Trophoblast cell (in vitro differentiated cells and primary cell): ENCODE measurements around the gene SELENOO. TPM values are rescaled to one million over a fixed set of nuclear protein-coding genes. Genes with fewer than 3 reads are reported as not detected.

Source experiments
- DNase-seq, 2 donors: peaks; one replicate each; pipeline ENCODE4 v3.0.0-alpha.2; 2016
- H2AFZ ChIP-seq: 2 replicates; pipeline ENCODE4 v1.6.1; 2013; ENCODE audit warnings: low read length, moderate library complexity, mild to moderate bottlenecking; ENCODE audit not compliant: insufficient read depth, poor library complexity
- H2AK5ac ChIP-seq: 2 replicates; pipeline ENCODE4 v1.6.1; 2013; ENCODE audit warnings: mild to moderate bottlenecking, low read length
- H2BK120ac ChIP-seq: 2 replicates; pipeline ENCODE4 v1.6.1; 2013; ENCODE audit warnings: low read length, mild to moderate bottlenecking, moderate library complexity; ENCODE audit not compliant: insufficient read depth, poor library complexity
- H2BK12ac ChIP-seq: 2 replicates; pipeline ENCODE4 v1.6.1; 2013; ENCODE audit warnings: mild to moderate bottlenecking, low read length, moderate library complexity
- H2BK5ac ChIP-seq: 2 replicates; pipeline ENCODE4 v1.6.1; 2013; ENCODE audit warnings: low read length, low read depth, moderate library complexity, mild to moderate bottlenecking; ENCODE audit not compliant: poor library complexity
- H3K14ac ChIP-seq: 2 replicates; pipeline ENCODE4 v1.6.1; 2013; ENCODE audit warnings: mild to moderate bottlenecking, low read length
- H3K18ac ChIP-seq: 2 replicates; pipeline ENCODE4 v1.6.1; 2013; ENCODE audit warnings: mild to moderate bottlenecking, low read length
- H3K23ac ChIP-seq: 2 replicates; pipeline ENCODE4 v1.6.1; 2013; ENCODE audit warnings: low read length
- H3K27ac ChIP-seq: 2 replicates; pipeline ENCODE4 v1.5.1; 2013; ENCODE audit warnings: low read depth, mild to moderate bottlenecking, inconsistent platforms, low read length, moderate library complexity
- H3K27me3 ChIP-seq: 2 replicates; pipeline ENCODE4 v1.6.1; 2013; ENCODE audit warnings: inconsistent platforms, mild to moderate bottlenecking, low read length, moderate library complexity; ENCODE audit not compliant: insufficient read depth
- H3K36me3 ChIP-seq, 2 experiments: 1 replicate in 1 of 2; 2 replicates in 1 of 2; pipeline ENCODE4 v1.6.1; 2013; ENCODE audit warnings: low read length in 2 of 2, mild to moderate bottlenecking in 2 of 2, moderate library complexity in 1 of 2; ENCODE audit not compliant: insufficient read depth in 2 of 2, control insufficient read depth in 1 of 2
- H3K4ac ChIP-seq: 2 replicates; pipeline ENCODE4 v1.6.1; 2013; ENCODE audit warnings: low read depth, mild to moderate bottlenecking, low read length, moderate library complexity
- H3K4me1 ChIP-seq, 2 experiments: 1 replicate in 1 of 2; 2 replicates in 1 of 2; pipeline ENCODE4 v1.6.1; 2013; ENCODE audit warnings: low read length in 2 of 2, mild to moderate bottlenecking in 2 of 2, moderate library complexity in 1 of 2; ENCODE audit not compliant: insufficient read depth in 2 of 2, control insufficient read depth in 1 of 2
- H3K4me2 ChIP-seq: 2 replicates; pipeline ENCODE4 v1.6.1; 2013; ENCODE audit warnings: inconsistent platforms, mild to moderate bottlenecking, low read length, moderate library complexity
- H3K4me3 ChIP-seq: 2 replicates; pipeline ENCODE4 v1.5.1; 2013; ENCODE audit warnings: mild to moderate bottlenecking, low read depth, low read length, inconsistent platforms
- H3K79me1 ChIP-seq: one replicate; pipeline ENCODE4 v1.6.1; 2013; ENCODE audit warnings: low read length
- H3K79me2 ChIP-seq: 2 replicates; pipeline ENCODE4 v1.6.1; 2013; ENCODE audit warnings: low read length, mild to moderate bottlenecking; ENCODE audit not compliant: control insufficient read depth, insufficient read depth, poor library complexity
- H3K9ac ChIP-seq: 2 replicates; pipeline ENCODE4 v1.6.1; 2013; ENCODE audit warnings: mild to moderate bottlenecking, low read length
- H3K9me3 ChIP-seq: 2 replicates; pipeline ENCODE4 v1.6.1; 2013; ENCODE audit warnings: low read depth, mild to moderate bottlenecking, control low read depth, inconsistent platforms, low read length; ENCODE audit not compliant: insufficient read depth
- H4K12ac ChIP-seq: 2 replicates; pipeline ENCODE4 v1.6.1; 2013; ENCODE audit warnings: low read depth, mild to moderate bottlenecking, low read length, moderate library complexity
- H4K8ac ChIP-seq: 2 replicates; pipeline ENCODE4 v1.6.1; 2013; ENCODE audit warnings: low read depth, mild to moderate bottlenecking, low read length, moderate library complexity
- H4K91ac ChIP-seq: one replicate; pipeline ENCODE4 v1.6.1; 2013; ENCODE audit warnings: low read depth, mild to moderate bottlenecking, low read length, moderate library complexity
- WGBS: extraction: QIAGEN DNeasy Blood & Tissue Kit; methylation state at CpG from one replicate; pipeline ENCODE4 v1.1.7; 2013; ENCODE audit warnings: missing lambda C conversion rate; ENCODE audit not compliant: insufficient read length, insufficient coverage; ENCODE audit errors: extremely low coverage; 5-methylcytosine and 5-hydroxymethylcytosine counted together
- polyA plus RNA-seq: library from polyadenylated mRNA; stranded (reverse); fragments of 200-250 nt; gene quantifications from 2 replicates; pipeline ENCODE4 v1.2.3, GENCODE V29; 2013

SELENOO gene
- 13.6 and 13.8 TPM in 2 replicates for polyA plus RNA-seq

GRCh38 chr22:50200461-50201190 lies at the start of gene SELENOO:
Gene SELENOO, plus strand, starts transcription at chr22:50201011. Its CDS starts 26 bp downstream, at chr22:50201037.
- Histone ChIP-seq H3K4ac (peak within 1 kb of the TSS; percentile 72), H3K36me3 (peaks cover 31 to 37% of the 10 kb centered on the region in 2 experiments), H3K79me1 (peaks cover 8% of the 10 kb centered on the region), H3K14ac (peak within 1 kb of the TSS; percentile 61), H3K27ac (no peak within 1 kb of the TSS), H2BK120ac (peak within 1 kb of the TSS; percentile 12), H3K9ac (peak within 1 kb of the TSS; percentile 97), H3K4me1 (peaks cover 8 to 13% of the 10 kb centered on the region in 2 experiments), H3K79me2 (peaks cover 10% of the 10 kb centered on the region), H3K27me3 (no peaks in the 10 kb centered on the region), H2BK5ac (peak within 1 kb of the TSS; percentile 59), H2AFZ (peak within 1 kb of the TSS; percentile 94), H3K9me3 (peaks cover 1% of the 10 kb centered on the region), H4K12ac (peak within 1 kb of the TSS; percentile 62), H4K8ac (peak within 1 kb of the TSS; percentile 88), H3K4me3 (peak within 1 kb of the TSS; percentile 95), H3K18ac (peak within 1 kb of the TSS; percentile 69), H3K23ac (no peak within 1 kb of the TSS), H3K4me2 (peak within 1 kb of the TSS; percentile 98), H2BK12ac (no peak within 1 kb of the TSS), H2AK5ac (peak within 1 kb of the TSS; percentile 42), H4K91ac (peak within 1 kb of the TSS; percentile 88)
- DNase-seq, result peak; percentile 75 to 84
- WGBS, result no CpG with 5 or more reads among the region's 105 CpGs

GRCh38 chr22:50151571-50152537 lies 49.0 kb upstream of the SELENOO start:
- Histone ChIP-seq H3K36me3 (no peaks in the 10 kb centered on the region), H3K18ac (no peak overlapping the region), H3K79me1 (no peaks in the 10 kb centered on the region), H3K79me2 (no peaks in the 10 kb centered on the region), H2BK12ac (no peak overlapping the region), H3K14ac (no peak overlapping the region), H3K4ac (no peak overlapping the region), H3K4me2 (no peak overlapping the region), H2AK5ac (no peak overlapping the region), H3K4me1 (no peaks in the 10 kb centered on the region), H4K8ac (no peak overlapping the region), H2AFZ (no peak overlapping the region), H3K9me3 (no peaks in the 10 kb centered on the region), H3K27ac (no peak overlapping the region), H3K9ac (no peak overlapping the region), H3K23ac (no peak overlapping the region), H3K4me3 (peak overlapping the region; percentile 54), H4K12ac (no peak overlapping the region), H2BK120ac (no peak overlapping the region), H2BK5ac (no peak overlapping the region), H4K91ac (no peak overlapping the region), H3K27me3 (no peaks in the 10 kb centered on the region)
- no CpG with 5 or more reads among the region's 33 CpGs for WGBS
- no peak for DNase-seq

- no CpG with 5 or more reads among the region's 25 CpGs for WGBS
- H4K91ac ChIP-seq, result no peak overlapping the region
- H3K27me3 ChIP-seq, result peaks cover 6% of the 10 kb centered on the region
Observed at GRCh38 chr22:50153056-50153755, 47.6 kb upstream of the SELENOO start.

GRCh38 chr22:50153756-50154140 lies 47.1 kb upstream of the SELENOO start:
- Histone ChIP-seq H3K79me2 (no peaks in the 10 kb centered on the region), H3K23ac (no peak overlapping the region), H3K4me1 (no peaks in the 10 kb centered on the region), H3K9me3 (peaks cover 3% of the 10 kb centered on the region), H3K4me3 (no peak overlapping the region), H2AFZ (no peak overlapping the region), H2BK120ac (no peak overlapping the region), H3K36me3 (no peaks in the 10 kb centered on the region), H3K4me2 (no peak overlapping the region), H3K18ac (no peak overlapping the region), H2AK5ac (no peak overlapping the region), H3K27ac (no peak overlapping the region), H3K27me3 (peaks cover 6% of the 10 kb centered on the region), H4K12ac (no peak overlapping the region), H3K9ac (no peak overlapping the region), H4K8ac (no peak overlapping the region), H3K4ac (no peak overlapping the region), H2BK5ac (no peak overlapping the region), H4K91ac (no peak overlapping the region), H3K14ac (no peak overlapping the region), H3K79me1 (no peaks in the 10 kb centered on the region), H2BK12ac (no peak overlapping the region)
- no peak for DNase-seq
- no CpG with 5 or more reads among the region's 7 CpGs for WGBS

More at GRCh38 chr22:50153056-50153755, 47.6 kb upstream of the SELENOO start:
- H2BK120ac ChIP-seq, result no peak overlapping the region
- H3K23ac ChIP-seq, result no peak overlapping the region
- H3K4ac ChIP-seq, result no peak overlapping the region
- H3K27ac ChIP-seq, result no peak overlapping the region
- no peak overlapping the region for H2AK5ac ChIP-seq
- no peak overlapping the region for H2BK12ac ChIP-seq
- no peak overlapping the region for H3K18ac ChIP-seq
- H3K9ac ChIP-seq, result no peak overlapping the region
- H3K79me1 ChIP-seq, result no peaks in the 10 kb centered on the region
- no peak overlapping the region for H3K14ac ChIP-seq
- no peak overlapping the region for H4K8ac ChIP-seq
- H3K9me3 ChIP-seq, result peaks cover 3% of the 10 kb centered on the region
- H2BK5ac ChIP-seq, result no peak overlapping the region
- H3K4me1 ChIP-seq, result no peaks in the 10 kb centered on the region
- no peaks in the 10 kb centered on the region for H3K36me3 ChIP-seq
- no peak overlapping the region for H2AFZ ChIP-seq
- no peak overlapping the region for H3K4me2 ChIP-seq
- no peaks in the 10 kb centered on the region for H3K79me2 ChIP-seq
- DNase-seq, result no peak
- H3K4me3 ChIP-seq, result no peak overlapping the region
- no peak overlapping the region for H4K12ac ChIP-seq
